Measurements from ENCODE around the gene ASB16. TPM values are rescaled to one million over a fixed set of nuclear protein-coding genes. Genes with fewer than 3 reads are reported as not detected.

Gene ASB16
- polyA plus RNA-seq, 1 of the 3 experiments (the other 2 are of a cell fraction), result not detected

GRCh38 chr17:44222112-44222869 lies 51.8 kb downstream of the ASB16 start (continued):
- TF ChIP-seq USF1 (IDR thresholded peaks at IDR 0.05; ENCODE audit: borderline replicate concordance, low read depth) (no peak), POLR2AphosphoS5 (IDR thresholded peaks at IDR 0.05; ENCODE audit: low read depth, low read length) (peak; percentile 30; the same call in 1 of the 2 replicates)

- H3K4me3 ChIP-seq (ENCODE audit: low read depth in 2 of 2, low read length in 1 of 2), result no peak overlapping the region
- H3K4me1 ChIP-seq (ENCODE audit: control insufficient read depth in 1 of 2, insufficient read depth in 2 of 2, low read depth in 1 of 2, low read length in 1 of 2), result peaks cover 13 to 18% of the 10 kb centered on the region in 2 experiments
- no peak overlapping the region for H2AFZ ChIP-seq (ENCODE audit: low read depth)
- peaks cover 0 to 3% of the 10 kb centered on the region in 2 experiments for H3K36me3 ChIP-seq (replicated peaks in 1 of 2; ENCODE audit: control insufficient read depth in 1 of 2, insufficient read depth in 2 of 2, low read length in 1 of 2)
- no peak overlapping the region for H3K9ac ChIP-seq
- H4K20me1 ChIP-seq (ENCODE audit: insufficient read depth), result no peaks in the 10 kb centered on the region
- no peaks in the 10 kb centered on the region for H3K27me3 ChIP-seq (ENCODE audit: insufficient read depth)
- H3K9me3 ChIP-seq, result no peaks in the 10 kb centered on the region
- CTCF ChIA-PET, result interaction anchor here (1.8 to 5.5 kb wide), 2 partner anchors 86 to 108 kb away, joined by 6 to 37 read pairs; partner anchors contain the start of gene RUNDC3A
- H3K27ac ChIP-seq (ENCODE audit: low read depth in 2 of 2, low read length in 1 of 2), result peak overlapping the region; percentile 87 to 97
- POLR2A ChIA-PET, result interaction anchor here (3.5 kb wide), 1 partner anchor 86 kb away, joined by 34 read pairs; the partner anchor contains the start of gene RUNDC3A
- WGBS (ENCODE audit: low lambda C conversion rate), result 30% methylated on average over 7 of the region's 7 CpGs
- peak overlapping the region; percentile 85 for H3K4me2 ChIP-seq
- H3K9me2 ChIP-seq, result no peaks in the 10 kb centered on the region
- no peak for DNase-seq
- H3K79me2 ChIP-seq (ENCODE audit: insufficient read depth), result peaks cover 18% of the 10 kb centered on the region
- H3F3A ChIP-seq (replicated peaks; ENCODE audit: insufficient read depth), result peaks cover 37% of the 10 kb centered on the region
- no peak for TF ChIP-seq FOXM1 (IDR thresholded peaks at IDR 0.05; ENCODE audit: low read depth)
- peak; percentile 89; the same call in 1 of the 2 replicates for TF ChIP-seq RXRA (IDR thresholded peaks at IDR 0.05; ENCODE audit: borderline replicate concordance, low read depth)
- TF ChIP-seq MAX (IDR thresholded peaks at IDR 0.05; ENCODE audit: low read depth), result peak; percentile 46; the same call in 1 of the 2 replicates
- peak; percentile 39; the same call in 1 of the 2 replicates for TF ChIP-seq FOSL2 (IDR thresholded peaks at IDR 0.05; ENCODE audit: borderline replicate concordance, low read depth)
- no peak for TF ChIP-seq MEF2A (IDR thresholded peaks at IDR 0.05; ENCODE audit: borderline replicate concordance, low read depth)
- no peak for TF ChIP-seq RAD21 (IDR thresholded peaks at IDR 0.05; ENCODE audit: low read length)
- no peak for TF ChIP-seq ZBTB33 (IDR thresholded peaks at IDR 0.05; ENCODE audit: borderline replicate concordance, low read depth)
- no peak for TF ChIP-seq GATA2 (CRISPR knock-in tag; IDR thresholded peaks at IDR 0.05)
- TF ChIP-seq IRF3 (IDR thresholded peaks at IDR 0.05; ENCODE audit: low read depth, low read length), result no peak
- TF ChIP-seq TCF12 (IDR thresholded peaks at IDR 0.05), result peak; percentile 95
- TF ChIP-seq SIN3A (IDR thresholded peaks at IDR 0.05; ENCODE audit: borderline replicate concordance, low read depth, low read length), result no peak
- TF ChIP-seq POLR2AphosphoS5 (IDR thresholded peaks at IDR 0.05; ENCODE audit: low read depth, low read length), result peak; percentile 35; the same call in 1 of the 2 replicates
- no peak for TF ChIP-seq GABPA (IDR thresholded peaks at IDR 0.05; ENCODE audit: low read depth)
- peak in 1 of 2 experiments; percentile 57; a peak in 1 of 4 replicates for TF ChIP-seq EP300 (IDR thresholded peaks at IDR 0.05; ENCODE audit: borderline replicate concordance in 1 of 2, low read depth in 1 of 2, low read length in 1 of 2)
- no peak for TF ChIP-seq USF2 (IDR thresholded peaks at IDR 0.05; ENCODE audit: borderline replicate concordance, low read depth, low read length)
- no peak for TF ChIP-seq USF1 (IDR thresholded peaks at IDR 0.05; ENCODE audit: borderline replicate concordance, low read depth)
- no peak for TF ChIP-seq NRF1 (IDR thresholded peaks at IDR 0.05; ENCODE audit: low read depth, low read length)
- no peak for TF ChIP-seq CTCF (IDR thresholded peaks at IDR 0.05)
- peak; percentile 96 for TF ChIP-seq NFIC (IDR thresholded peaks at IDR 0.05; ENCODE audit: borderline replicate concordance)
- TF ChIP-seq TAF1 (IDR thresholded peaks at IDR 0.05; ENCODE audit: borderline replicate concordance, low read depth, low read length), result no peak
- peak; percentile 6 for TF ChIP-seq CHD2 (IDR thresholded peaks at IDR 0.05; ENCODE audit: low read length, partially characterized antibody)
Observed at GRCh38 chr17:44223541-44224071, 53.1 kb downstream of the ASB16 start.

Measured in SK-N-SH (cell line).